DMS114 treated with DMSO at 0.1 percent for 48 hours (cell line): ENCODE data around the gene ATP5IF1.

Experiments
- DNase-seq: peaks from one replicate; lab custom pipeline; 2025; ENCODE audit not compliant: unreplicated experiment; lab: John Stamatoyannopoulos, UW

The ATP5IF1 gene

DNA sequence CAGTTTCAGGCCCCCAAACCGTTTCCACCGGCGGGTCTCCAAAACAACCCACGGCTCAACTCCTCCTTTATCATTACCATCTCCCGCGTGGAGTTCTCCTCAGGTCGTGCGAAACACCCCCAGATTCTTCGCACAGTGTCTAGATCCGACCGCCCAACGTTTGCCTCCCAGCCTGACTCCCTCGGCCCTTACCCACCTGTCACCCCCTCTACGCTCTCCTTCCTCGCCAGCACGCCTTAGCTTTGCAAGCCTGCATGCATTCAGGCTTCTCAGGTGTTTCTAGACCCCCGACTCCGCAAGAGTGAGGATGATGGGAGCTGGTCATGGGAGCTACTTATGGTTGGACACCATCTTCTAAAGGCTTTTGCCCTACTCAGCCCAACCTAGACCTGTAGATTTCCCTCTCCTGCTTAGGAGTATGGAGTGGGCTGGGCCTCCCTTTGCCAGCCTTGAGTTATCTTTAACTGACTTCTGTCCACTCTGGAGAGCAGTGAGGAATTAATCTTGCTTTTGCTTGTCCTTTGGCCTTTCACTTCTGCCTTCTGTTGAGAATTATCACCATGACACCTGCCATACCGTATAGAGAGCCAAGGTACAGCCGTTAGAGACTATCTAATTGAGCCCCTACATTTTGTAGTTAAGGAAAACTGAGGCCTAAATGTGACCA lies 865 bp downstream of the ATP5IF1 start:
- DNase-seq = no peak

DNA sequence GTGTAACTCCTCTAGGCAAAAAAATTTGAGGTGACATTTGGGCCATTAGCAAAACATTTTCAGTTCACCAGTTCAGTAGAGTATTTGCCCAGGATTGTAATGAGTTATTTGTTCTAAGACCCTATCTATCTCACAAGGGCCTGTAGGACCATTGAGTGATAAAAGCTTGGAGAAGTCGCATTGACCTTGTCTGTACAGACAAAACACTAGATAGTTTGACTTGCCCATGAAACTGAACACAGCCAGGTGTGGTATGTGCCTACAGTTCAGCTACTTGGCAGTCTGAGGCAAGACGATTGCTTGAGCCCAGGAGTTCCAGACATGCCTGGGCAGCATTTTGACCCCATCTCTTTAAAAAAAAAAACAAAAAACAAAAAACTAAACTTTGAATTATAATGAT lies 3.1 kb downstream of the ATP5IF1 start:
- no peak for DNase-seq

DNA sequence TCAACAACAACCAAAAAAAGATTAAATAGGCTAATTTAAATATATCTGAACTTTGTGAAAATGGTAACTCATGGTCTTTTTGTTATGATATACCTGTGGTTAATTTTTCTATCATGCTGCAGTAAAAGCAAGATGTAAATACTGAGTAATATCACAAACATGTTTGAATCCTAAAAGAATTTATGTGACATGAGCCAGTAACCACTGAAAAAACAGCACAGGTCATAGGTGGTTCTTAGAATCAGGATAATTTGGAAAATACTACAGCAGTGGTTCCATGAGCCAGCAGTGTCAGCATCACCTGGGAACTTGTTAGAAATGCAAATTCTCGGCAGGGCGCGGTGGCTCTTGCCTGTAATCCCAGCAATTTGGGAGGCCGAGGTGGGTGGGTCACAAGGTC lies 4.1 kb downstream of the ATP5IF1 start:
- no peak for DNase-seq

DNA sequence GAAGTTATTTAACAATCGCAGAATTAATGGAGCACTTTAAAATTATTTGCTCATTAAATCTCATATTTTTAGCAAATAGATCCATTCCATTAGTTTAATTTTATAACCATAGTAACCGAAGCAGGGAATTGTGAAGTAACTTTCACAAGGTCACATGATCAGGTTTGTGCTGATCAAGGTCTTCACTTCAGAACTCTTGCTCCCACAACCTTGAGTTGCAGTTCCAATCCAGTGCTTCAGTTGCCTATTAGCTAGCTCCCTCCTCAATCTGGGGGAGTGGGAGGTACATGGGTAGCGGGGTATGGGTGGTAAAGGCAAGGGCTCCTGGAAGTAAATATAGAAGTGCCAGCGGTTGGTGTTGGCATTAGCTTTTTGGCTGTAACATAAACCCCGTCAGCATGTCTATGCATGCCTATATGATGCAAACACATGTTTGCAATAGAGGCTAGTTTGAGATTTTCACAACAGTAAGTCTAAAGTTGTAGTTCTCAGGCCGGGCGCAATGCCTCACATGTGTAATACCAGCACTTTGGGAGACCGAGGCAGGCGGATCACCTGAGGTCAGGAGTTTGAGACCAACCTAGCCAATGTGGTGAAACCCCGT lies 5.8 kb downstream of the ATP5IF1 start:
- no peak for DNase-seq

DNA sequence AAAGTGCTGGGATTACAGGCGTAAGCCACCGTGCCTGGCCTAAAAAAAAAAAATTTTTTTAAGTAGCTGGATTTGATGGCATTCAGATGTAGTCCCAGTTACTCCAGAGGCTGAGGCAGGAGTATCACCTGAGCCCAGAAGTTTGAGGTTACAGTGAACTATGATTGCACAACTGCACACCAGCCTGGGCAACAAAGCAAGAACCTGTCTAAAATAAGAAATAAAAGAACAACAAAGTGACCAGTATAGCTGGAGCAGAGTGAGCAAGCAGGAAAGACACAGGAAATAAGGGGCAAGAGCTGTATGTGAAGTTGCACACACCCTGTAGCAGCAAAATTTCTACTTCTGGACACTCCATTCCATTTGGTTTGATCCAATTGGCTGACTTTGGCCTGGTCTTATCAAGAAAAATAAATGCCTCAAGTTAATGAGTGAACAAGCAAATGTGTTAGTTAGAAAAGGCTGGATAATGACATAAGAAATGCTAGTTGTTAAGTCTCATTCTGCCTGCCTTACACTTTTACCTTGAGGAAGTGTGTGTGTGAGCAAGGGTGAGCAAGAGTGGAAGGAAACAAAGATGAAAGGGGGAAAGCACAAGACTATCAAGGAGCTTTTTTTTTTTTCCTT lies 7.9 kb downstream of the ATP5IF1 start:
- DNase-seq = no peak

DNA sequence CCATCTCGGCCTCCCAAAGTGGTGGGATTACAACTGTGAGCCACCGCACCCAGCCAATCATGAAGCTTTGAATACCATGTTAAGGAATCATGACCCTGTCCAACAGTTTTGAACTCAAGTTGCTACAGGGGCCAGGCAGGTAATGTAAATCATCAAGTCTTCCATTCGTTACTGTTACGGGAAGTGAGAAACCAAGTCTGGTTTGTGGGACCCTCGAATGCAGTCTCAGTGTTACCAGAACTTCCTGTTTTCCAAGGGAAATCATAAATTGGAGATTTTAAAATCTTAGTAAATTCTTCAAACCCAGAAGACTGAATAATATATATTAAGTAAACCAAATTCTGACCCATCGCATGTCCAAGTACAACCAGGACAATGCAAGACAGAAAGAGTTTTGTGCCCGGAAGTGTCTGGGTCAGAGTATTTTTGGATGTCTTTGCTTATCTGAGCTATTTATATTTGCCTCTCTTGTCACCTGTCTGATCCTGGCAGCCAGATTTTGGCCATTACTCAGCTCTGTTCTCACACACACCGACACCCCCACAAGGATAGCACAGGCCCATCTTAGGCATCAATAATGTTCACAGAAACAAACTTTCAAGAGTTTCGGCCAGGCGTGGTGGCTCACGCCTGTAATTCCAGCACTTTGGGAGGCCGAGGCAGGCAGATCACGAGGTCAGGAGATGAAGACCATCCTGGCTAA lies 8.8 kb downstream of the ATP5IF1 start:
- DNase-seq = no peak

DNA sequence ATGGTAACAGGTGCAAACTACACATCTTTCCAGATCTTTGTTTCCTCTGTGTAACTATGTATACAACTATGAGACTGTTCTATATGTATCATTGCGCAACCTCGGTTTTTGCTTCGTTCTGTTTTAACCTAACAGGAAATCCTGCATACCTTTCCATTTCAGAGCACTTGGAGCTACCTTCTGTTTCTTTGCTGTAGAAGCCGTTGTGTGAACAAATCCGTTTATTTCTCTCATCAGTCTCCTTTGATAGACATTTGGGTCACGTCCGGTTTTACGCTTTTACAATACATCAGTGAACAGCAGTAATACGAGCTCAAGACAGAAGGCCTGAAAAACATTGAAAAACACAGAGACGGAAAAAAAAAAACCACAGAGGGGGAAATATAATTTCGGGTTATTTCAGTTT lies 10.5 kb downstream of the ATP5IF1 start:
- DNase-seq = no peak

DNA sequence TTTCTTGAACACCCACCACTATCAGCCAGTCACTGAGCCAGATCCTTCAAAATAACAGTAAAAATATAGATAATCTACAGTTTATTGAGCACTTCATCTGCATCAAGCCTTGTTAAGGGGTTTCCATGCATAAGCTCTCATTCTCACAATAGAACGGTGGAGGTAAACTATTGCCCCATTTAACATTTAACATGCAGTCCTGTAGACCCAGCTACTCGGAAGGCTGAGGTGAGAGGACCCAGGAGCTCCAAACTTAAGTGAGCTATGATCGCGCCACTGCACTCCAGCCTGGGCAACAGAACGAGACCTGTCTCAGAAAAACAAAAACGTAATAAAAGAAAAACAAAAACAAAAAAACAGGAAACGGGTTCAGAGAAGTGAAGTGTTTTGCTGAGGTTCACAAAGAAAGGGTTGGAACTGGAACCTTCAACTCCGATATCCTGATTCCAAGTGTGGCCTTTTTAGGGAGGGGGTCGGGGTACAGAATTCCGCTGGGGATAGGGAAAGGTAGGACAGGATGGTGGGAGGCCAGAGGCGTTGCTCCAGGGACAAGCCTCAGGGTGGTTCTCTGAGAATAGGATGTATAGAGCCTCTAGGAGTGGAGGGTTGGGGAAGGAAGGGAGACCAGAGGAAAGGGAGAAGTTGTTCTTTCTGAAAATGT lies 11.8 kb downstream of the ATP5IF1 start:
- no peak for DNase-seq

DNA sequence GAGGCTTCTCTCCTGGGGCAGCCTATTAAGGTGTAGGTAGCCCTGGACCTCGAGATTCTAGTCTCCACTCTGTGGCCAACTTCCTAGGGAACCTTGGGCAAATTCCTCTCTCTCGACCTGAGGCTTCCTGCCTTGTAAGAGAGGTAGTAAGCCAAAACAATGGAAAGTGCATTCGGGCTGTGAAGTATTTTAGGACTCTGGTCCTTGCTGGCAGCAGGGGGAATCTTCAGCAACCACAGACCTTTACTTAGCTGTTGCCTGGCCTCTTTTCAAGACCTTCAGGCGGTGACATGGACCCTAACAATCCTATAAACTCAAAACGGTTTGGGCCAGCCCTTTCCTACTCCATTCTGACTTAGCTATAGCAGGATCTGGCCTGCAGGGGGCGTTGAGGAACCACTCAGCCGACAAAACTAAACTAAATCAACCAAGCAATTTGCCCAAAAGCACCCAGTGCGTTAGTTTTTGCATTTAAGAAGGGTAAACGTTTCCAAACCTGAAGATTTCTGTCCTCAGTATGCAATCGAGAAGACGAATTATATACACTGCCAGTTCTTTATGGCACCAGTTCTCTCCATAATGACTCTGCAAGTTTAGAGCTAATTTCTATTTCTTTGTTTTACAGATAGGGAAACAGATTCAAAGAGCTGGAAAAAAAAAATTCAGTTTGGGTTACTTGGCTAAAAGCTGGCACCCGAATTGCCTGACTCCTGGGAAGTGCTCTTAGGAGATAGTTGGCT lies 12.5 kb downstream of the ATP5IF1 start:
- DNase-seq = peak; percentile 76

DNA sequence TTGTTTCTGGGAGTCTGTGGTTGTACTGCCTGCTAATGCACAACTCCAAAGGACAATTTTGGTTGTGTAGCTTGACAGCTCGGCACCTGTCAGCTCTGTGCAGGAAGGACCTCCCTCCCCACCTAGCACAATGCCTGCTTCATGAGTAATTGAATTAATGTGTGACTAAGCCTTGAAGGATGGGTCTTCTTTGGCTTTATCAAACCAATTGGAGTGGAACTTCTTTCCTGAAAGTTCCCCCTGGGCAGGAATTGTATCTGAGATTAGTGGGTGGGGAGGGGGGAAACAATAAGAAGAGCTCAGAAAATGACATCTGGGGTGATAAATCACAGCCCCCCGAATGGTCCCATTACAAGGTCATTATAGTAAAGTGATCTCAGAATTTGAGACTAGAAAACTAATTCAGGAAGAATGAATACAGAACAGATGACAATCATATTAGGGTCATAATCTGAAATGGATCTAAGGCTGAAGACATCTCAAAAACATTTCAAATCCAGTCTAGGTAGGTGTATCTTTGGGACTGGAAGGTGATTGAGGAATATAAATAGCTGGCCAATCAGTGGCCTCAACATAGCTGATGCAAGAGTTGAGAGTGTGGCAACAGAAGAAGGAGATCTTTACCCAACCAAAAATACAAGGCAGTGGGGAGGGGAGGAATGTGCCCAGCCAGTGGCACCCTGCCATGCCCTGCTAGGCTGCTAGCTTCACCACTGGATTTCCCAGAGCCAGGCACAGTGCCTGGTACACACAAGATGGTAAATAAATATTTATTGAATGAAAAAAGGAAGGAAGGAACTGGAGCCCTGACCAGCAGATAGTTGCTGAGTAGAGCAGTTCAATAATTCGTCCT lies 13.3 kb downstream of the ATP5IF1 start:
- peak; percentile 50 for DNase-seq

DNA sequence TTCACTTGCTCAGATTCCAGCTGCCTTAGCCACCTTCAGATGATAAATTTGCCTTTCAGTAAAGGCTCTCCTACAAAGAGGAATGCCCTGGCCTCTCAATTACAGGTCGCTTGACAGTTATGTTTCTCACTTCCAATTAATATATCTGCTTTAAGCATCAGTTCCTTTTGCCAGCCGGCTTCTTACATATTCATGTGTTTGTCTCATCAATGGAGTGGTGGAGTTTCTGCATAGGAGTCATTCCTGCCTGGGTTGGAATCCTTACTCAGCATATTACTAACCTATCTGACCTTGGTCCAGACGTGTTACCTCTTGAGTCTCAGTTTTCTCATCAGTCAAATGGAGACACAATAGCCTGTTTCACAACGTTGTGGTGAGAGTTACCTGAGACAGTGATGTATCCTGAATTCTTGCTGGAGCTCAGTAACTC lies 14.0 kb downstream of the ATP5IF1 start:
- no peak for DNase-seq

DNA sequence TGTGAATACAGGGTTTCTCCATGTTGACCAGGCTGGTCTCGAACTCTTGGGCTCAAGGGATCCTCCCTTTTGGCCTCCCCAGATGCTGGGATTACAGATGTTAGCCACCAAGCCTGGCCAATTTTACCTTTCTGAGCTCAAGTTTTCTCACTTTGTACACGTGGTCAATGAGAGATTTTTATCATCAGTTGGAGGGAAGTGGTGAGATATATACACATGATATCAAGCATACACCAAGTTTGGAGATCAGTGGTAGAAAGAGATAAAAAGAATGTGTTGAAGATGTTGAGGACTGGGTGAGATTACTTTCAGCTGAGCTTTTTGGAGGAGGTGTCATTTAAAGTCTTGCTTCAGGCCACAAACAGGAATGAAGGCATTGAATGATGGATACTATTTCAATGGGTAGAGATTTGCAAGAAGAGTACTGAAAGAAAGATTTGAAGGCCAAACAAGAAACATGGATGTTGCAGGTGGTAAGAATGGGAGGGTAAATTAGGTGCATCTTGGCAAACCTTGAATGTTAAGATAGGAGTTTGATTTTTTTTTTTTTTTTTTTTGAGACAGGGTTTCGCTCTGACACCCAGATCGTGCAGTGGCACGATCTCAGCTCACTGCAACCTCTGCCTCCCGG lies 20.4 kb downstream of the ATP5IF1 start:
- no peak for DNase-seq

DNA sequence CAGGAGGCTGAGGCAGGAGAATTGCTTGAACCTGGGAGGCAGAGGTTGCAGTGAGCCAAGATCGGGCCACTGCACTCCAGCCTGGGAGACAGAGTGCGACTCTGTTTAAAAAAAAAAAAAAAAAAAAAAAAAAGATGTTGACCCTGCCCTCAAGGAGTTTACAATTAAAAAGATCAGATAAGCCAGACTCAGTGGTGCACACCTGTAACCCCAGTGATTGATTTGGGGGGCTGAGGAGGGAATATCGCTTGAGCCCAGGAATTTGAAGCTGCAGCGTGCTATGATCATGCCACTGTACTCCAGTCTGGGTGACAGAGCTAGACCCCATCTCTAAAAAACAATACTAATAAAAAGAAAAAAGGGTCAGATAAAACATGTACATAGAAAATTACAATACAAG lies 21.8 kb downstream of the ATP5IF1 start:
- no peak for DNase-seq

DNA sequence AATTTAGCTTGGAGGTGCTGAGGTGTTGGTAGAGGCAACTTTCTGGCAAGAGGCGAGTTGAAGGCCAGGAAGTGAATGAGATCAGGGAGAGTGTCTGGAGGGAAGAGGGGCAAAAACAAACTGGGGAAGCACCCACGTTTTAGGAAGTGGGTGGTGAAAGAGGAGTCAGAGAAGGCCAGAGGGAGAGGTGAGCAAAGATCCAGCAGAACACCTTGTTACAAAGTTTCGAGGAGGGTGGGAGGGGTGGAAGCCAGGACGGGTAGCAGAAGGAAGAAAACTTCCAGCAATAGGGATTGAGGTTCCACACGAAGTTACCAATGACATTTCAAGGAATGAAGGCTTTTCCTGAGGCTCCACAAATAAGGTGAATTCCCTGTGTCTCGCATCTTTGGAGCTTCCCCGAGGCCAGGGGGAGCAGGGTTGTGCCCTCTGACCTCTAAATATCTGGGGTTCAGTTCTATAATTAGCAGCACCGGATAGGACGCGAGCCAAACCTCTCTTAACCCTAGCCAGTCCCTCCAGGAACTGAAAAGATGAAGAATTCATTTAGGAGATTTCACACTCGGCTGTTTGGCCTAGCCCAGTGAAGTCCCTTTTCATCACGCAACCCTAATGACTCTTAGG lies 22.8 kb downstream of the ATP5IF1 start:
- DNase-seq = peak; percentile 21

DNA sequence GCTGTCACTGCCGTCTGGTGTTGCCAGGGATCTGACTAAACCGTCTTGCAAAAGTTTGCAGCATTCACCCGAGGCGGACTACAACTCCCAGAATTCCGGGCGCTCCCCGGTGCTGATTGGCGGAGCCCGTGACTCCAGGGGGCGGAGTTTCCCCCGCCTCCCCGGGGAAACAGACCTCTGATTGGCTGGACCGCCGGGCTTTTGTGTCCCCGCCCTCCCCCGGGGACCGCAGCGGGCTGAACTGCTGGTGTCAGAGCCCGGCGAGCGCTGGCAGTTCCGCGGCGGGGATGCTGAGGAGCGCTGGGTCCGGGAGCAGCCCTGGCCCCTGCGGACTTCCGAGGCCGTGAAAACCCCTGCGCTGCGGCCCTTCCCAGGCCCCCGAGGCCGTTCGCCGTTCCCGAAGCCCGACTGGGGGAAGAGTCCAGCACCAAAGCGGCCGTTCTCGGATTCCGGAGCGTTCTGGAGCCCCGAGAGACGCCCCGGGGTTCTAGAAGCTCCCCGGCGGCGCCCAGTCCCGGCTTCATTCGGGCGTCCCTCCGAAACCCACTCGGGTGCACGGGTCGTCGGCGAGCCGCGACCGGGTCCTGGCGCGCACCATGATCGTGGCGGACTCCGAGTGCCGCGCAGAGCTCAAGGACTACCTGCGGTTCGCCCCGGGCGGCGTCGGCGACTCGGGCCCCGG lies 23.5 kb downstream of the ATP5IF1 start, which contains the start of gene SESN2:
Gene SESN2, plus strand, starts transcription at position 267 of the 682 bp plus-strand sequence. Its CDS starts 330 bp downstream, at position 597.
- peak; percentile 93 for DNase-seq

DNA sequence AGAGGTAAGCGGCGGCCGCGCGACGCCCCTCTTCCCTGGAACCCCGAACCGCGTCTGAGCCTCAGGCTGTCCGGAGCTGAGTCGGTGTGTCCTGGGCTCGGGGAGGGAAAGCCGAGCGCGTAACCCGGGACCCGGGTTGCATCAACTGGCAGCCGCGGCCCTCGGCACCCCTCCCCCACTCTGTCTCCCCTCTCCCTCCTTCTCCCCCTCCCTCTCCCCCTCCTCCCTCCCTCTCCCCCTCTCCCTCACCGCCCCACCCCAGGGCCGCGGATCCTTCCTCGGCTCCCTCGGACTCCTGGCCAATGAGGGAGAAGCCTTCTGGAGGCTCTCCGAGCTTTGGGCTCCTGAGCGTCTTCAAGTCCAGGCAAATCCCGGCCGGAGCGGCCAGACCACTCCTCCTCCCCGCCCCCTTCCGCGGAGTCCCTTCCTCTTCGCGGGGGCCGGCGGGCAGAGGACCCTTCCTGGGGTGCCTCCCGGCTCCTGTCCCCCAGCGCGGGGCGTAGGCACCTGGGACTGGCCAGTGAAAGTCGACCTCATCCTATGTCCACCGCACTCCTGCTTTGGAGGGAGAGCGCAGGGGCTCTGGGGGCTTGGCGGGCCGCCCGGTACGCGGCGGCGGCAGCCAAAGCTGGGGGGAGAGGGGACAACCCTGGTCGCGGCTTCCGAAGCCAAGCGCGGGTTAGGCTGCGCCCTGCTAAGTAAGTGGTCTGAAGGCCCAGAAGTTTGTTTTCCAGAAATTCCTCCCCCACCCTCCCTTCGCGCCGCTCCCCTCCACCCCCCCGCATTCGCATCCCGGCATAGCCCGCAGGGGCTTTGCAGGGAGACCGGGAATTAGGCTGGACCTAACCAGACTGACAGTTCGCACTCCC lies 24.2 kb downstream of the ATP5IF1 start:
- peak; percentile 32 for DNase-seq

DNA sequence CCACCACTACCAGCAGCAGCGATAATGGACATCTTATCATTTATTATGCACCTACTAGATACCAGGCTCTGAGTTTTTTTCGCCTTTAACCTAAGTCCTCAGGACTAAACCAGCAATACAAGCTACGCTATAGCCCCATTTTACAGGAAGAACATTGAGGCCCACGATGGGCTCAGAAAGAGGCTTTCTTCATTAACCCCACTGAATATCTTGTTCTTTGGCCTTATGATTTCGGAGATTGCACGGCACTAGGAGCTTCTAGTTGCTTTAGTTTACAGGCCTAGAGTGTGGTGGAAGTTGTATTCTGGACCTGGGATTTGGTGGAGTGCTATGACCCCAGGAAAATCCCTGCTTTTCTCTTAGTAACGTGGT lies 24.9 kb downstream of the ATP5IF1 start:
- no peak for DNase-seq
